GM12878 (cell line): Measurements from ENCODE around the gene SYCE1.

Source experiments
- CEBPB ChIP-seq, 2 experiments: fragments of 150-350 bp in 1 of 2; IDR thresholded peaks; 2 replicates each; pipeline ENCODE4 v1.6.1; 2012 to 2014; ENCODE audit warnings: low read depth in 2 of 2, low read length in 2 of 2, borderline replicate concordance in 1 of 2, inconsistent platforms in 1 of 2
- CEBPZ ChIP-seq: fragments of 150-350 bp; IDR thresholded peaks from 2 replicates; pipeline ENCODE4 v1.6.1; 2016; ENCODE audit warnings: low read depth, low read length
- CREM ChIP-seq: IDR thresholded peaks from 2 replicates; pipeline ENCODE4 v1.6.1; 2014; ENCODE audit warnings: antibody characterized with exemption, low read depth
- CTCF ChIP-seq, 3 experiments: IDR thresholded peaks in 2 of 3; conservative IDR thresholded peaks in 1 of 3; 2 replicates each; pipeline ENCODE4 v1.5.1; 2011; ENCODE audit warnings: low read depth in 3 of 3, low read length in 3 of 3, mild to moderate bottlenecking in 3 of 3, control low read depth in 2 of 3, moderate library complexity in 2 of 3, inconsistent platforms in 1 of 3, mixed read lengths in 1 of 3; ENCODE audit not compliant: control insufficient read depth in 2 of 3, insufficient read depth in 1 of 3; ENCODE audit errors: extremely low read depth in 1 of 3
- FOS ChIP-seq: IDR thresholded peaks from 3 replicates; pipeline ENCODE4 v1.6.1; 2011; ENCODE audit warnings: borderline replicate concordance; ENCODE audit not compliant: insufficient read length; ENCODE audit errors: extremely low read depth
- NRF1 ChIP-seq: conservative IDR thresholded peaks from 2 replicates; pipeline ENCODE4 v1.6.1; 2011; ENCODE audit warnings: mild to moderate bottlenecking, low read depth, low read length, improper control_type of control experiment
- RAD51 ChIP-seq: fragments of 450-650 bp; IDR thresholded peaks from 2 replicates; pipeline ENCODE4 v1.6.1; 2016; ENCODE audit warnings: moderate library complexity, mild to moderate bottlenecking, inconsistent platforms
- TARDBP ChIP-seq: IDR thresholded peaks from 2 replicates; pipeline ENCODE4 v1.6.1; 2016; ENCODE audit warnings: borderline replicate concordance
- YY1 ChIP-seq: IDR thresholded peaks from 2 replicates; pipeline ENCODE4 v1.6.1; 2011; ENCODE audit warnings: low read depth, mild to moderate bottlenecking, low read length

GRCh38 chr10:133564816-133565215 lies 567 bp downstream of the SYCE1 start:
- no peak for TF ChIP-seq CREM
- TF ChIP-seq CTCF (IDR thresholded peaks at IDR 0.05 in 2 of 3, conservative IDR thresholded peaks at IDR 0.05 in 1 of 3; ENCODE audit: control insufficient read depth in 2 of 3, extremely low read depth in 1 of 3, insufficient read depth in 1 of 3, low read depth in 3 of 3, low read length in 3 of 3) = no peak
- TF ChIP-seq CEBPZ = no peak
- no peak for TF ChIP-seq NRF1
- no peak for TF ChIP-seq TARDBP
- no peak for TF ChIP-seq YY1
- TF ChIP-seq RAD51 = no peak
- TF ChIP-seq CEBPB (IDR thresholded peaks at IDR 0.05; ENCODE audit: borderline replicate concordance in 1 of 2, low read depth in 2 of 2, low read length in 2 of 2) = no peak
- TF ChIP-seq FOS = no peak
